ENCODE measurements around the gene RUSF1. TPM values are rescaled to one million over a fixed set of nuclear protein-coding genes. Genes with fewer than 3 reads are reported as not detected.

Gene RUSF1
- total RNA-seq, 1 experiment from 2014 or later: 30.5 TPM

DNA sequence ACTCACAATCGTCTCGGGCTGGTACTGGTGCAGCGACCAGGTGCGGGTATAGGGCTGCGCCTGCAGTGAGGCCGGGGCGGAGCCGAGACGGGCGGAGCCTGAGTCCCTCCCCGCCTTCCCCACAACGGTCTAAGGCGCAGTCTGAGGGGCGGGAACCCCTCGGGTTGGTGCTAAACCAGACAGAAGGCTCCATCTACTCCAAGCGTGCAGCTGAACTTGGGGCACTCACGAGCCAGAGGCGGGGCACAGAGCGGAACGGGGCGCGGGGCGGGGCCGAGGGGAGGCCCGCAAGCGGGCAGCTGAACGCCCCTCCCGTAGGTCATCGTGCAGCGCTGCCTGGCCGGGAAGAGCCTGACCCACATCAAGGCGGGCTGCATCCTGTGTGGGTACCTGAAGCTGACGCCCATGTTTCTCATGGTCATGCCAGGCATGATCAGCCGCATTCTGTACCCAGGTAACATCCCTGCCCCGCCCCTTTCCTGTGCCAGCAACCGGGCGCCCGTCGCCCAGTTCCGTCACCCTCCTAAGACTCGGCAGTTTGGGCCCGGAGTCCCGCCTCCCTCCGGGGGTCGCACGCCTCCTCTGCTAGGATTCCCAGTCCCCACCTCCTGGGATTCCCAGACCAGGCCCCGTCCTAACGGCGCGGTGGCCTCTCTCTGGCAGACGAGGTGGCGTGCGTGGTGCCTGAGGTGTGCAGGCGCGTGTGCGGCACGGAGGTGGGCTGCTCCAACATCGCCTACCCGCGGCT is 20.3 kb downstream of the RUSF1 start:
- H3K36me3 Mint-ChIP-seq (ENCODE audit: insufficient read depth, unreplicated experiment): peaks cover 27% of the 10 kb centered on the region
- POLR2A ChIA-PET: interaction anchor here (1.0 kb wide), 1 partner anchor 225 kb away, joined by 3 read pairs; a partner anchor contains a TSS
- BruUV-seq (replicated peaks): no TSS peak
- Histone ChIP-seq H3K4me3 (ENCODE audit: low read depth, low read length) (peak overlapping the region; percentile 78), H3K9me3 (no peaks in the 10 kb centered on the region), H3K27me3 (replicated peaks; ENCODE audit: control insufficient read depth, insufficient read depth, low read length) (no peaks in the 10 kb centered on the region), H3K4me1 (peaks cover 18% of the 10 kb centered on the region), H3K36me3 (ENCODE audit: control insufficient read depth, insufficient read depth, low read length) (no peaks in the 10 kb centered on the region)
- intact Hi-C loops (cut with micrococcal nuclease; ENCODE audit: unreplicated experiment): no loop called here
- H3K27ac Mint-ChIP-seq (ENCODE audit: unreplicated experiment): no peak overlapping the region
- TF ChIP-seq, protein P1, sequence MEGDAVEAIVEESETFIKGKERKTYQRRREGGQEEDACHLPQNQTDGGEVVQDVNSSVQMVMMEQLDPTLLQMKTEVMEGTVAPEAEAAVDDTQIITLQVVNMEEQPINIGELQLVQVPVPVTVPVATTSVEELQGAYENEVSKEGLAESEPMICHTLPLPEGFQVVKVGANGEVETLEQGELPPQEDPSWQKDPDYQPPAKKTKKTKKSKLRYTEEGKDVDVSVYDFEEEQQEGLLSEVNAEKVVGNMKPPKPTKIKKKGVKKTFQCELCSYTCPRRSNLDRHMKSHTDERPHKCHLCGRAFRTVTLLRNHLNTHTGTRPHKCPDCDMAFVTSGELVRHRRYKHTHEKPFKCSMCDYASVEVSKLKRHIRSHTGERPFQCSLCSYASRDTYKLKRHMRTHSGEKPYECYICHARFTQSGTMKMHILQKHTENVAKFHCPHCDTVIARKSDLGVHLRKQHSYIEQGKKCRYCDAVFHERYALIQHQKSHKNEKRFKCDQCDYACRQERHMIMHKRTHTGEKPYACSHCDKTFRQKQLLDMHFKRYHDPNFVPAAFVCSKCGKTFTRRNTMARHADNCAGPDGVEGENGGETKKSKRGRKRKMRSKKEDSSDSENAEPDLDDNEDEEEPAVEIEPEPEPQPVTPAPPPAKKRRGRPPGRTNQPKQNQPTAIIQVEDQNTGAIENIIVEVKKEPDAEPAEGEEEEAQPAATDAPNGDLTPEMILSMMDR (IDR thresholded peaks at IDR 0.05; ENCODE audit: insufficient read depth in 1 of 2, low read depth in 1 of 2, low read length in 1 of 2, severe bottlenecking in 1 of 2, unreplicated experiment in 1 of 2): no peak
- peak; percentile 77 to 78 for DNase-seq
- no peaks in the 10 kb centered on the region for H3K27me3 Mint-ChIP-seq (ENCODE audit: insufficient read depth, unreplicated experiment)
- no peaks in the 10 kb centered on the region for H3K9me3 Mint-ChIP-seq (ENCODE audit: unreplicated experiment)
- no peaks in the 10 kb centered on the region for H3K4me1 Mint-ChIP-seq (ENCODE audit: low read depth, unreplicated experiment)
- CTCF ChIA-PET: no interaction called here
- peak overlapping the region; percentile 82 for H3K4me3 Mint-ChIP-seq (ENCODE audit: unreplicated experiment)

DNA sequence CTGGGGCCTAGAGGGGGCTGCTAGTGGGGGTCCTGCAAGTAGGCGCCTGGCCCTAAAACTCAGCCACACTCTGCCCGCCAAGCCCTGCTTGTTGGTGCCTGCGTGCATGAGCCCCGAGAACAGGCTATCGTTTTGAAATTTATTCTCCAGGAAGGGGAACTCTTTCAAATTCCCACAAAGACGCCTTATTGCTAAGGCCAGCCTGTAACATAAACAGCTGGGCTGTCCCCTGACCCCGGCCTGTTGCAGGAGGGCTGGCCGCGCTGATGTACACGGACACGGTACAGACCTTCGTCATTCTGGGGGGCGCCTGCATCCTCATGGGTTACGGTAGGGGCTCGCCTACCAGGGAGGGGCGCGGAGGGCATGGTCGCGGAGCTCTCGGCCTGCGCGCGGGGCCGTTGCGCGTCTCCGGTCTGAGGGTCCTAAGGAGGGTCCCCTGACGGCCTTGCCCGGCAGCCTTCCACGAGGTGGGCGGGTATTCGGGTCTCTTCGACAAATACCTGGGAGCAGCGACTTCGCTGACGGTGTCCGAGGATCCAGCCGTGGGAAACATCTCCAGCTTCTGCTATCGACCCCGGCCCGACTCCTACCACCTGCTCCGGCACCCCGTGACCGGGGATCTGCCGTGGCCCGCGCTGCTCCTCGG is 21.0 kb downstream of the RUSF1 start:
- intact Hi-C loops (cut with micrococcal nuclease; ENCODE audit: unreplicated experiment): no loop called here
- H3K4me1 ChIP-seq: peaks cover 18% of the 10 kb centered on the region

GRCh38 chr16:31486045-31486444 is 22.1 kb downstream of the RUSF1 start:
- peak overlapping the region; percentile 43 for H3K4me3 Mint-ChIP-seq (ENCODE audit: unreplicated experiment)
- H3K36me3 Mint-ChIP-seq (ENCODE audit: insufficient read depth, unreplicated experiment): peaks cover 20% of the 10 kb centered on the region
- intact Hi-C loops (cut with micrococcal nuclease; ENCODE audit: unreplicated experiment): no loop called here

More for the DNA sequence above, 21.0 kb downstream of the RUSF1 start:
- Histone ChIP-seq H3K27me3 (replicated peaks; ENCODE audit: control insufficient read depth, insufficient read depth, low read length) (no peaks in the 10 kb centered on the region), H3K36me3 (ENCODE audit: control insufficient read depth, insufficient read depth, low read length) (no peaks in the 10 kb centered on the region), H3K4me3 (ENCODE audit: low read depth, low read length) (peak overlapping the region; percentile 78), H3K9me3 (no peaks in the 10 kb centered on the region)
- Mint-ChIP-seq H3K36me3 (ENCODE audit: insufficient read depth, unreplicated experiment) (peaks cover 23% of the 10 kb centered on the region), H3K9me3 (ENCODE audit: unreplicated experiment) (no peaks in the 10 kb centered on the region), H3K27me3 (ENCODE audit: insufficient read depth, unreplicated experiment) (no peaks in the 10 kb centered on the region), H3K27ac (ENCODE audit: unreplicated experiment) (no peak overlapping the region), H3K4me3 (ENCODE audit: unreplicated experiment) (peak overlapping the region; percentile 82), H3K4me1 (ENCODE audit: low read depth, unreplicated experiment) (no peaks in the 10 kb centered on the region)
- TF ChIP-seq, protein P1 (IDR thresholded peaks at IDR 0.05; ENCODE audit: insufficient read depth in 1 of 2, low read depth in 1 of 2, low read length in 1 of 2, severe bottlenecking in 1 of 2, unreplicated experiment in 1 of 2): no peak
- DNase-seq: no peak
- CTCF ChIA-PET: interaction anchor here (1.4 kb wide), 1 partner anchor 28 kb away, joined by 3 read pairs; the partner anchor contains the start of gene ARMC5
- POLR2A ChIA-PET: no interaction called here
- TSS peak; percentile 42 for BruUV-seq (replicated peaks)

More at GRCh38 chr16:31486045-31486444, 22.1 kb downstream of the RUSF1 start:
- Histone ChIP-seq H3K4me1 (peaks cover 18% of the 10 kb centered on the region), H3K27me3 (replicated peaks; ENCODE audit: control insufficient read depth, insufficient read depth, low read length) (no peaks in the 10 kb centered on the region), H3K36me3 (ENCODE audit: control insufficient read depth, insufficient read depth, low read length) (no peaks in the 10 kb centered on the region), H3K4me3 (ENCODE audit: low read depth, low read length) (no peak overlapping the region), H3K9me3 (no peaks in the 10 kb centered on the region)
- no peaks in the 10 kb centered on the region for H3K9me3 Mint-ChIP-seq (ENCODE audit: unreplicated experiment)
- ChIA-PET CTCF (interaction anchor here (1.4 kb wide), 1 partner anchor 26 kb away, joined by 3 read pairs; the partner anchor contains the start of gene ARMC5), POLR2A (no interaction called here)
- BruUV-seq (replicated peaks): no TSS peak
- H3K27ac Mint-ChIP-seq (ENCODE audit: unreplicated experiment): peak overlapping the region; percentile 89
- TF ChIP-seq, protein P1 (IDR thresholded peaks at IDR 0.05; ENCODE audit: insufficient read depth in 1 of 2, low read depth in 1 of 2, low read length in 1 of 2, severe bottlenecking in 1 of 2, unreplicated experiment in 1 of 2): no peak
- no peaks in the 10 kb centered on the region for H3K4me1 Mint-ChIP-seq (ENCODE audit: low read depth, unreplicated experiment)
- DNase-seq: no peak
- H3K27me3 Mint-ChIP-seq (ENCODE audit: insufficient read depth, unreplicated experiment): no peaks in the 10 kb centered on the region
